ENCODE results near the gene BYSL. TPM values are rescaled to one million over a fixed set of nuclear protein-coding genes. Genes with fewer than 3 reads are reported as not detected.

BYSL gene
- total RNA-seq, 2 donors from 2014 or later, result 3.1 to 13.5 TPM

GRCh38 chr6:41937472-41937860, 16.2 kb downstream of the BYSL start:
- no peaks in the 10 kb centered on the region for H3K27me3 ChIP-seq
- H3K27ac ChIP-seq, result no peak overlapping the region
- no peak overlapping the region for H3K4me3 ChIP-seq
- H3K36me3 ChIP-seq (replicated peaks in 1 of 2; ENCODE audit: insufficient read depth in 1 of 2, low read depth in 2 of 2), result peaks cover 5 to 10% of the 10 kb centered on the region in 2 donors
- DNase-seq (no peak), ATAC-seq (no peak)
- intact Hi-C loops (cut with DNase I), result loop anchor here (5.0 to 10.0 kb wide), 2 partner anchors 93 to 105 kb away; no protein-coding TSS in a partner anchor
- 51 to 66% methylated on average over 2 of the region's 2 CpGs for WGBS, 2 donors
- no peak for TF ChIP-seq CTCF (IDR thresholded peaks at IDR 0.05)
- H3K4me1 ChIP-seq, result peaks cover 43% of the 10 kb centered on the region
- H3K9me3 ChIP-seq, result no peaks in the 10 kb centered on the region

GRCh38 chr6:41937861-41938574, 16.7 kb downstream of the BYSL start:
- Histone ChIP-seq H3K27me3 (no peaks in the 10 kb centered on the region), H3K9me3 (no peaks in the 10 kb centered on the region), H3K4me3 (no peak overlapping the region), H3K36me3 (replicated peaks in 1 of 2; ENCODE audit: insufficient read depth in 1 of 2, low read depth in 2 of 2) (peaks cover 0 to 5% of the 10 kb centered on the region in 2 donors), H3K27ac (peak overlapping the region in 1 of 4 donors; percentile 11), H3K4me1 (peaks cover 43% of the 10 kb centered on the region)
- ATAC-seq (no peak), DNase-seq (no peak)
- no peak for TF ChIP-seq POLR2A (IDR thresholded peaks at IDR 0.05)
- TF ChIP-seq CTCF (IDR thresholded peaks at IDR 0.05), result no peak
- intact Hi-C loops (cut with DNase I), result loop anchor here (5.0 to 10.0 kb wide), 2 partner anchors 93 to 104 kb away; no protein-coding TSS in a partner anchor
- WGBS, 2 donors, result 59% methylated on average over 3 to 4 of the region's 4 CpGs

- Histone ChIP-seq H3K9me3 (no peaks in the 10 kb centered on the region), H3K4me1 (peaks cover 43% of the 10 kb centered on the region), H3K27me3 (no peaks in the 10 kb centered on the region), H3K27ac (peak overlapping the region in 1 of 4 donors; percentile 11), H3K36me3 (replicated peaks in 1 of 2; ENCODE audit: insufficient read depth in 1 of 2, low read depth in 2 of 2) (peaks cover 0 to 4% of the 10 kb centered on the region in 2 donors), H3K4me3 (no peak overlapping the region)
- ATAC-seq, result no peak
- TF ChIP-seq POLR2A (IDR thresholded peaks at IDR 0.05) (no peak), CTCF (IDR thresholded peaks at IDR 0.05) (no peak)
- 69 to 82% methylated on average over 4 to 5 of the region's 5 CpGs for WGBS, 2 donors
- intact Hi-C loops (cut with DNase I), result loop anchor here (5.0 to 10.0 kb wide), 2 partner anchors 94 to 104 kb away; no protein-coding TSS in a partner anchor
- no peak for DNase-seq
Observed at GRCh38 chr6:41938590-41939175, 17.4 kb downstream of the BYSL start.

GRCh38 chr6:41939176-41939847, 18.0 kb downstream of the BYSL start:
- peak in 1 of 4 donors; percentile 32 for DNase-seq
- TF ChIP-seq POLR2A (IDR thresholded peaks at IDR 0.05) (no peak), CTCF (IDR thresholded peaks at IDR 0.05) (no peak)
- intact Hi-C loops (cut with DNase I), result loop anchor here (5.0 to 10.0 kb wide), 2 partner anchors 95 to 103 kb away; no protein-coding TSS in a partner anchor
- Histone ChIP-seq H3K9me3 (no peaks in the 10 kb centered on the region), H3K4me3 (no peak overlapping the region), H3K27ac (peak overlapping the region in 1 of 4 donors; percentile 0), H3K27me3 (no peaks in the 10 kb centered on the region), H3K4me1 (peaks cover 43% of the 10 kb centered on the region), H3K36me3 (replicated peaks in 1 of 2; ENCODE audit: insufficient read depth in 1 of 2, low read depth in 2 of 2) (peaks cover 0 to 4% of the 10 kb centered on the region in 2 donors)
- WGBS, 2 donors, result 57 to 68% methylated on average over 5 to 11 of the region's 11 CpGs
- no peak for ATAC-seq
